Ureter (tissue), 1 donor: ENCODE results near the gene BTN2A1. TPM values are rescaled to one million over a fixed set of nuclear protein-coding genes. Genes with fewer than 3 reads are reported as not detected.
A peak's percentile ranks its signal among the peaks of the same experiment; 100 is the strongest.
"Not testable (repeated sequence)": the region's sequence is repeated elsewhere in the genome, so short reads cannot be mapped to it uniquely, and the experiment has no call there.

Experiments used
- DNase-seq: peaks from one replicate; pipeline ENCODE4 v3.0.0-alpha.2; 2020; ENCODE audit warnings: low spot score
- total RNA-seq: library from RNA; stranded (reverse); gene quantifications from one replicate; pipeline ENCODE4 v1.2.4, GENCODE V29; 2023
- donor health status: DM: yes; HTN: yes; CAD: no.

Gene BTN2A1
- total RNA-seq = 24.7 TPM

GRCh38 chr6:26457806-26458688 lies at the start of gene BTN2A1:
BTN2A1 (plus strand) TSS chr6:26457955; CDS start chr6:26458637, 682 bp downstream.
- peak; percentile 87 for DNase-seq

DNA sequence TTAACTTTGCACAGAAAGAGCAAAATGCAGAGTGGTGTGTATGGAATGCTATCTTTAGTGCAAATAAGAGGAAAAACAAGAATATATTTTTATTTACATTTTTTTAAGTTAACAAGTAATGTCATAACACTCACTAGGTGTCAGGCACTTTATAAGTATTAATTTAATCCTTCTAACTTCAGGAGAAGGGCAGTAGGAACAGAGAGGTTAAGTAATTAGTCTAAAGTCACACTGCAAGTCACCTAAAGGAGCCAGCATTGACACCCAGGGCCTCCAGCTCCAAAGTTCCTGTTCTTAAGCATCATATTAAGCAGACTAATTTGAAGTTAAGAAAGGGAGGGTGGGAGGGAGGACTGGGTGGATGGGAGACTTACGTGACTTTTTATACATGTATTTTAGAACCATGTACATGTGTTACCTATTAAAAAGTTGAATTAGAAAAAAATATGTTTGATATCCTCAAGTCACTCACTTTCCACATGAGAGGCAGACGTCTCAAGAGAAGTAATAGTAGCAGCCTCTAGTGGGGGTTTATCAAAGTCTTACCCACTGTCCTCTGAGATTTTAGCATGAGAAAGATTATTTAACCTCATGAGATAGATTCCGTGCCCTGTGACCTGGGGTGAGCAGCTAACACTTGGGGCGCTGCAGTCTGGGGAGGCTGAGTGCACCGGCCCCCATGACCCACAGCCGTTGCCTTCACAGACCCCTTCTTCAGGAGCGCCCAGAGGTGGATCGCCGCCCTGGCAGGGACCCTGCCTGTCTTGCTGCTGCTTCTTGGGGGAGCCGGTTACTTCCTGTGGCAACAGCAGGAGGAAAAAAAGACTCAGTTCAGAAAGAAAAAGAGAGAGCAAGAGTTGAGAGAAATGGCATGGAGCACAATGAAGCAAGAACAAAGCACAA lies 48.7 kb upstream of the BTN2A1 start:
- no peak for DNase-seq

DNA sequence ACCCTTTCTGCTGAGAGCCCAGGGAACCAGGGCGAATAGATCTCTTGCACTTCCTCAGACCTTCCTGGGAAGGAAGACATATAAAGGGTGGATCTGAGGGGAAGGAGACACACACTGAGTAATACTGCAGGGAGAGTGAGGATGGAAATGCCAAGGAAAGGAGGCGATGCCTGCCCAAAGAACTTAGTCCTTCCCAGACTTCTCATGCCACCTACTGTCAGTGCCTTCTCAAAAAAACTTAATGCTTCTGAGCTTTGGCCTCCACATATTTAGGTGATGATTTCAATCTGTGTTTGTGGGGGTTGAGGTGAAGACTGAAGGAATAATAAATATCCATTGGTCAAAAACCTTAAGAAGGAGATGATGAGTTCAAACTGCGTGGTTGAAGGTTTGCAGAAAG lies 46.0 kb upstream of the BTN2A1 start:
- DNase-seq = no peak

GRCh38 chr6:26412228-26412627 lies 45.5 kb upstream of the BTN2A1 start:
- no peak for DNase-seq

DNA sequence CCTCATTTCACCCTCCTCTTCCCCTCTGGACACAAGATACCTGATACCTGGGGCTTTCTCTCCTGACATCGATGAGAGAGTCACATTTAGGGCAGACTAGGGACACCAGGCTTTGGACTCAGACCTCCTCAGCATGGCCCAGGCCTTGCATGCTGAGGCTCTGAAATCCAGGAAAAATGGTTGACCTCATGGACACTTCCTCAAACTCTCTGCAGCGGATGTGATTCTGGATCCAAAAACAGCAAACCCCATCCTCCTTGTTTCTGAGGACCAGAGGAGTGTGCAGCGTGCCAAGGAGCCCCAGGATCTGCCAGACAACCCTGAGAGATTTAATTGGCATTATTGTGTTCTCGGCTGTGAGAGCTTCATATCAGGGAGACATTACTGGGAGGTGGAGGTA lies 44.8 kb upstream of the BTN2A1 start:
- DNase-seq = no peak

- DNase-seq = no peak
Measured at GRCh38 chr6:26414281-26414680, 43.5 kb upstream of the BTN2A1 start.

DNA sequence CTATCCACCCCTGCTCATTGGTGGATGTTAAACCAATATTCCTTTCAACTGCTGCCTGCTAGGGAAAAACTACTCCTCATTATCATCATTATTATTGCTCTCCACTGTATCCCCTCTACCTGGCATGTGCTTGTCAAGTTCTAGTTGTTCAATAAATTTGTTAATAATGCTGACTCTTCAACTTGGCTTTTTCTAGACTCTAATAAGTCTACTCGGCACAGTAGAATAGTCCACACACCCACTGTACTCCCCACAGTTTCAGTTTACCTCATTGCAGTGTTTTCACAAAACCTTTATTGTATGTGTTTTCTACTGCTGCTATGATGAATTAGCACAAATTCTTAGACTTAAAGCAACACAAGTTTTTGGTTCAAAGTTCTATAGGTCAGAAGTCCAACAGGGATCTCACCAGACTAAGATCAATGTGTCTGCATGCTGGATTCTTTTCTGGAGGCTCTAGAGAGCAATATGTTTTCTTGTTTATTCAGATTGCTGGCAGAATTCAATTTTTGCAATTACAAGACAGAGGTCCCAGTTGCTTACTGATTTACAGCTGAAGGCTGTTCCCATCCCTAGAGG lies 42.6 kb upstream of the BTN2A1 start:
- no peak for DNase-seq

- DNase-seq = no peak
Measured at GRCh38 chr6:26415791-26416190, 42.0 kb upstream of the BTN2A1 start.

DNA sequence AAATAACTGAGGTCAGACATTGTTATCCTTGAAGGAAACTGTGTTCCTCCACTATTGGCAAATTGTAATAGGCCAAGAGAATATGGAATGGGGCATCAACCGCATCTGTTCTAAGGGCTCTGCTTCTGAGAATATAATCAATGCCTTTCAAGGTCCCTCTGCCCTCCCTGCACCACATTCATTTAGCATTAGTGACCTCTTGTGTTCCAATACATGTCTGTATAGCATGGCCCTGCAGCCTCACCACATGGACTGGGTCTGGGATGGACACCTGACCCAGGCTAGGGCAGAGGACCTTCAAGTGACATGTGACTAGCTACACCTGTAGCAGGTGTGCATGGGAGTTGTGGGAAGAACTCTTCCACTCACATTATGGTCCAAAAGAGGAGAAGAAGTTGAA lies 41.5 kb upstream of the BTN2A1 start:
- no peak for DNase-seq

DNA sequence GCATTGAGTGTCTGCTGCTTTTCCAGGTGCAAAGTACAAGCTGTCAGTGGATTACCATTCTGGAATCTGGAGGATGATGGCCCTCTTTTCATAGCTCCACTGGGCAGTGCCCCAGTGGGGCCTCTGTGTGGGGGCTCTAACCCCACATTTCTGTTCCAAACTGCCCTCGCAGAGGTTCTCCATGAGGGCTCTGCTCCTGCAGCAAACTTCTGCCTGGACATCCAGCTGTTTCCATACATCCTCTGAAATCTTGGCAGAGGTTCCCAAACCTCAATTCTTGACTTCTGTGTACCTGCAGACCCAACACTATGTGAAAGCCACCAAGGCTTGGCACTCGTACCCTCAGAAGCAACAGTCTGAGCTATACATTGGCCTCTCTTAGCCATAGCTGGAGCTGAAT lies 39.7 kb upstream of the BTN2A1 start:
- DNase-seq = not testable (repeated sequence)

- DNase-seq = not testable (repeated sequence)
Measured at GRCh38 chr6:26418795-26419194, 39.0 kb upstream of the BTN2A1 start.

GRCh38 chr6:26420688-26421171 lies 37.0 kb upstream of the BTN2A1 start:
- no peak for DNase-seq

- peak; percentile 82 for DNase-seq
Measured at GRCh38 chr6:26421259-26422144, 36.3 kb upstream of the BTN2A1 start.

DNA sequence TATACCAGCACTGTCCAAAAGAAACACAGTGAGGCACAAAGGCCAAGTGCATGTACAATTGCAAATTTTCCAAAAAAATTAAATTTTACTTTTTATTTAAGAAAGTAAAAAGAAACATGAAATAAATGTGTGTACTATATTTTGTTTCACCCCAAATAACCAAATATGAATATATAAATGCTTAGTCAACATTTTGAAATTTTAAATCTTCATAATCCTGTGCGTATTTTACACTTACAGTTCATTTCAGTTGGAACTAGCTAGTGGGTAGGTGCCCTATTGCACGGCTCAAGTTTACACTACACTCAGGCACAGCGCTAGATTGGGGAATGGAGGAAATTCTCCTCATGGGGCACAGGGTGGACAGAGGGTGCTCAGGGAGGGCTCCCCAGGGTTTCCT lies 35.4 kb upstream of the BTN2A1 start:
- DNase-seq = no peak

GRCh38 chr6:26426691-26427450 lies 30.9 kb upstream of the BTN2A1 start:
- DNase-seq = no peak

DNA sequence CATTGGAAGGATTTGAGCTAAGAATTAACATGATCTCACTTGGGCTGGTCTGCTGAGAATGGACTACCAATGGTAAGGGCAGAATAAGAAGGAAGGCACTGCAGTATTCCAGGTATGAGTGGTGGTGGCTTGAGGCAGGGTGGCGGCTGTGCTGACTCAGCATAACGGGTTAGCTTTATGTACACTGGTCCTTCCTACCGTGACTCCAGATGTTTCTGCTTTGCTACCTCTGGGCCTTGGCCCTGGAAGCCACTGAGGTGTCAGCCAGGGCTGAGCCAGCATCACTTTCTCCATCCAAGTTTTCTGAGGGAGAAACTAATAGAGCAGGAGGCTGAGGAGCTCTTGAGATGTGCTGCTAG lies 30.3 kb upstream of the BTN2A1 start:
- no peak for DNase-seq

DNA sequence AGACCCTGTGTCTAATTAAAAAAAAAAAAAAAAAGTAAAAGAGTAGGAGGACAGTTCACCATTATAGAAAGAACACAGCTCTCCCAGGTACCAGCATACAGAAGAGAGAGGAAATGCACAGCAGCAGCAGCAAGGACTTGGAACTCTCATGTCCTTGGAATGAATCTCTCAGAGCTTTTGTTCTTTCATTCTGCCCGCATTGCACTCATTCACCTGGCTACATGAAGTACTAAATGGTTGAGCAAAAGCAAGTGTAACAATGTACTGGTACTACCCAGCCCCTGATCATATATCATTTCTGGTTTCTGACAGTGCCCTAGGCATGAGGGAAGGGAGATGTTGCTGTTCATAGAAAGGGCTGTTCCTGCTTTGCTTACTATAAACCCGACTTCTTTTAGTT lies 29.5 kb upstream of the BTN2A1 start:
- no peak for DNase-seq

- DNase-seq = no peak
Measured at GRCh38 chr6:26430787-26431186, 27.0 kb upstream of the BTN2A1 start.

GRCh38 chr6:26431258-26432172 lies 26.2 kb upstream of the BTN2A1 start:
- no peak for DNase-seq
